HepG2 (cell line): ENCODE measurements around the gene AS3MT. TPM values are rescaled to one million over a fixed set of nuclear protein-coding genes. Genes with fewer than 3 reads are reported as not detected.

Experiments used
- ADNP ChIP-seq: sonication (generic); formaldehyde crosslinking; IDR thresholded peaks from 2 replicates; pipeline ENCODE4 v1.4.0; 2020; ENCODE audit warnings: missing genetic modification reagents
- ATF6 ChIP-seq: sonication (generic); formaldehyde crosslinking; conservative IDR thresholded peaks from 2 replicates; pipeline ENCODE4 v1.4.0; 2020; ENCODE audit warnings: missing genetic modification reagents
- DMTF1 ChIP-seq: sonication (generic); formaldehyde crosslinking; IDR thresholded peaks from 2 replicates; pipeline ENCODE4 v1.4.0; 2020; ENCODE audit warnings: mild to moderate bottlenecking, missing genetic modification reagents
- JARID2 ChIP-seq: sonication (generic); formaldehyde crosslinking; IDR thresholded peaks from 2 replicates; pipeline ENCODE4 v1.8.1; 2023; ENCODE audit warnings: missing genetic modification reagents, inconsistent platforms; ENCODE audit not compliant: insufficient replicate concordance
- KLF13 ChIP-seq: sonication (generic); formaldehyde crosslinking; IDR thresholded peaks from 2 replicates; pipeline ENCODE4 v1.4.0; 2020; ENCODE audit warnings: mild to moderate bottlenecking, missing genetic modification reagents
- KLF9 ChIP-seq: IDR thresholded peaks from 2 replicates; pipeline ENCODE4 v1.6.1; 2016; ENCODE audit warnings: low read depth
- MED8 ChIP-seq: sonication (generic); formaldehyde crosslinking; IDR thresholded peaks from 2 replicates; pipeline ENCODE4 v1.8.1; 2023; ENCODE audit warnings: mild to moderate bottlenecking, missing genetic modification reagents; ENCODE audit not compliant: insufficient replicate concordance
- PCBP2 ChIP-seq: fragments of 200-400 bp; formaldehyde crosslinking; optimal IDR thresholded peaks from 2 replicates; pipeline ENCODE3; 2018; ENCODE audit warnings: low read length, low read depth; ENCODE audit not compliant: poor library complexity, severe bottlenecking
- SP140L ChIP-seq: sonication (generic); formaldehyde crosslinking; IDR thresholded peaks from 2 replicates; pipeline ENCODE4 v1.4.0; 2020; ENCODE audit warnings: missing genetic modification reagents, borderline replicate concordance
- SRY ChIP-seq: sonication (generic); formaldehyde crosslinking; IDR thresholded peaks from 2 replicates; pipeline ENCODE4 v1.8.0; 2022; ENCODE audit warnings: mild to moderate bottlenecking, missing genetic modification reagents
- SSRP1 ChIP-seq: IDR thresholded peaks from 2 replicates; pipeline ENCODE4 v1.6.1; 2016; ENCODE audit warnings: control low read depth
- TEAD2 ChIP-seq: sonication (generic); formaldehyde crosslinking; IDR thresholded peaks from 2 replicates; pipeline ENCODE4 v1.9.0; 2021; ENCODE audit warnings: missing genetic modification reagents
- ZHX2 ChIP-seq, 2 experiments: sonication (generic) in 1 of 2; formaldehyde crosslinking in 1 of 2; IDR thresholded peaks; 2 replicates each; pipeline versions ENCODE4 v1.6.1 to v1.9.0; 2014 to 2022; ENCODE audit warnings: antibody characterized with exemption in 1 of 2, borderline replicate concordance in 1 of 2, inconsistent platforms in 1 of 2, low read depth in 1 of 2, missing genetic modification reagents in 1 of 2
- ZNF235 ChIP-seq: sonication (generic); formaldehyde crosslinking; IDR thresholded peaks from 2 replicates; pipeline ENCODE4 v1.8.1; 2023; ENCODE audit warnings: mild to moderate bottlenecking, missing genetic modification reagents, borderline replicate concordance
- ZNF281 ChIP-seq: sonication (generic); formaldehyde crosslinking; IDR thresholded peaks from 2 replicates; pipeline ENCODE4 v1.4.0; 2020; ENCODE audit warnings: missing genetic modification reagents, borderline replicate concordance
- ZNF432 ChIP-seq: sonication (generic); formaldehyde crosslinking; IDR thresholded peaks from 2 replicates; pipeline ENCODE4 v1.5.0; 2020; ENCODE audit warnings: missing genetic modification reagents, mild to moderate bottlenecking, borderline replicate concordance
- polyA plus RNA-seq, 8 experiments: library from polyadenylated mRNA; depleted of rRNA in 3 of 8; stranded (reverse) in 7 of 8; unstranded in 1 of 8; fragments of >200 nt; fragmentation: Illumina TruSeq in 4 of 8; extraction: Trizol in 4 of 8; gene quantifications; 2 replicates each; pipeline versions ENCODE4 v1.2.1 to v1.2.3, GENCODE V29; 2011 to 2016; ENCODE audit warnings: low read depth in 4 of 8, missing spikeins in 1 of 8, mixed read lengths in 1 of 8; ENCODE audit not compliant: insufficient read depth in 1 of 8
- total RNA-seq, 5 experiments: library from RNA; depleted of rRNA; stranded (reverse); fragments of >200 nt; fragmentation: Illumina TruSeq; extraction: Trizol; gene quantifications; 2 replicates each; pipeline ENCODE4 v1.2.3, GENCODE V29; 2016; ENCODE audit warnings: low read depth in 1 of 5

Gene AS3MT
- total and polyA plus RNA-seq, 2 of the 13 experiments (the other 11 are each of a cell fraction or from before 2014, with no cell fraction given): 8.7 to 17.4 TPM

GRCh38 chr10:102917314-102917961, 48.2 kb downstream of the AS3MT start (continued):
- TF ChIP-seq ZHX2 (IDR thresholded peaks at IDR 0.05; ENCODE audit: low read depth) (no peak), ZHX2 (CRISPR knock-in tag; IDR thresholded peaks at IDR 0.05; ENCODE audit: borderline replicate concordance) (no peak), JARID2 (CRISPR knock-in tag) (no peak), TEAD2 (no peak), ATF6 (CRISPR knock-in tag) (no peak), KLF13 (no peak), PCBP2 (no peak), ZNF235 (no peak), MED8 (CRISPR knock-in tag) (no peak), ADNP (CRISPR knock-in tag) (no peak), DMTF1 (CRISPR knock-in tag) (no peak), ZNF281 (CRISPR knock-in tag) (no peak), SP140L (CRISPR knock-in tag) (no peak), SSRP1 (no peak), SRY (no peak; the same call in 1 of the 2 replicates), KLF9 (CRISPR knock-in tag) (no peak), ZNF432 (CRISPR knock-in tag) (no peak)
